DMS114 treated with DMSO at 0.1 percent for 48 hours (cell line): Measurements from ENCODE around the gene DGKD.
"Not testable (repeated sequence)": the region's sequence is repeated elsewhere in the genome, so short reads cannot be mapped to it uniquely, and the experiment has no call there.

Experiments
- DNase-seq: peaks from one replicate; lab custom pipeline; 2025; ENCODE audit not compliant: unreplicated experiment; lab: John Stamatoyannopoulos, UW

The DGKD gene

GRCh38 chr2:233361297-233361696 is 7.0 kb downstream of the DGKD start:
- DNase-seq, result no peak

GRCh38 chr2:233362742-233363141 is 8.4 kb downstream of the DGKD start:
- no peak for DNase-seq

GRCh38 chr2:233363744-233364235 is 9.5 kb downstream of the DGKD start:
- no peak for DNase-seq

GRCh38 chr2:233365861-233366520 is 11.7 kb downstream of the DGKD start:
- DNase-seq, result no peak

GRCh38 chr2:233367586-233367985 is 13.3 kb downstream of the DGKD start:
- no peak for DNase-seq

GRCh38 chr2:233368756-233369155 is 14.5 kb downstream of the DGKD start:
- no peak for DNase-seq

GRCh38 chr2:233369462-233369861 is 15.2 kb downstream of the DGKD start:
- DNase-seq, result no peak

- DNase-seq, result no peak
Observed at GRCh38 chr2:233369897-233370685, 15.8 kb downstream of the DGKD start.

GRCh38 chr2:233371641-233372040 is 17.3 kb downstream of the DGKD start:
- DNase-seq, result no peak

GRCh38 chr2:233372855-233373254 is 18.6 kb downstream of the DGKD start:
- no peak for DNase-seq

GRCh38 chr2:233373316-233373715 is 19.0 kb downstream of the DGKD start:
- DNase-seq, result no peak

GRCh38 chr2:233374776-233375175 is 20.5 kb downstream of the DGKD start:
- not testable (repeated sequence) for DNase-seq

- no peak for DNase-seq
Observed at GRCh38 chr2:233375490-233376314, 21.4 kb downstream of the DGKD start.

GRCh38 chr2:233379034-233379433 is 24.7 kb downstream of the DGKD start:
- DNase-seq, result no peak

- no peak for DNase-seq
Observed at GRCh38 chr2:233379441-233379840, 25.1 kb downstream of the DGKD start.

- DNase-seq, result no peak
Observed at GRCh38 chr2:233380132-233380895, 26.0 kb downstream of the DGKD start.

- no peak for DNase-seq
Observed at GRCh38 chr2:233380995-233381637, 26.8 kb downstream of the DGKD start.

GRCh38 chr2:233381638-233381995 is 27.3 kb downstream of the DGKD start:
- no peak for DNase-seq

GRCh38 chr2:233384015-233384414 is 29.7 kb downstream of the DGKD start:
- DNase-seq, result no peak

GRCh38 chr2:233384811-233385488 is 30.7 kb downstream of the DGKD start:
- DNase-seq, result no peak
